Right renal pelvis (tissue), 4 donors: Measurements from ENCODE around the gene SEC16B. TPM values are rescaled to one million over a fixed set of nuclear protein-coding genes. Genes with fewer than 3 reads are reported as not detected.

Experiments
- DNase-seq, 4 donors: peaks; one replicate each; pipeline ENCODE4 v3.0.0-alpha.2; 2013; ENCODE audit warnings: low read depth in 4 of 4, low spot score in 3 of 4, missing footprints in 1 of 4
- polyA plus RNA-seq, 4 donors: library from polyadenylated mRNA; unstranded; fragments of 120-200 nt; gene quantifications; one replicate each; pipeline ENCODE4 v1.2.1, GENCODE V29; 2013; ENCODE audit not compliant: insufficient read length in 4 of 4

SEC16B gene
- polyA plus RNA-seq, 4 donors, result 3.5 to 5.4 (median 4.2) TPM

DNA sequence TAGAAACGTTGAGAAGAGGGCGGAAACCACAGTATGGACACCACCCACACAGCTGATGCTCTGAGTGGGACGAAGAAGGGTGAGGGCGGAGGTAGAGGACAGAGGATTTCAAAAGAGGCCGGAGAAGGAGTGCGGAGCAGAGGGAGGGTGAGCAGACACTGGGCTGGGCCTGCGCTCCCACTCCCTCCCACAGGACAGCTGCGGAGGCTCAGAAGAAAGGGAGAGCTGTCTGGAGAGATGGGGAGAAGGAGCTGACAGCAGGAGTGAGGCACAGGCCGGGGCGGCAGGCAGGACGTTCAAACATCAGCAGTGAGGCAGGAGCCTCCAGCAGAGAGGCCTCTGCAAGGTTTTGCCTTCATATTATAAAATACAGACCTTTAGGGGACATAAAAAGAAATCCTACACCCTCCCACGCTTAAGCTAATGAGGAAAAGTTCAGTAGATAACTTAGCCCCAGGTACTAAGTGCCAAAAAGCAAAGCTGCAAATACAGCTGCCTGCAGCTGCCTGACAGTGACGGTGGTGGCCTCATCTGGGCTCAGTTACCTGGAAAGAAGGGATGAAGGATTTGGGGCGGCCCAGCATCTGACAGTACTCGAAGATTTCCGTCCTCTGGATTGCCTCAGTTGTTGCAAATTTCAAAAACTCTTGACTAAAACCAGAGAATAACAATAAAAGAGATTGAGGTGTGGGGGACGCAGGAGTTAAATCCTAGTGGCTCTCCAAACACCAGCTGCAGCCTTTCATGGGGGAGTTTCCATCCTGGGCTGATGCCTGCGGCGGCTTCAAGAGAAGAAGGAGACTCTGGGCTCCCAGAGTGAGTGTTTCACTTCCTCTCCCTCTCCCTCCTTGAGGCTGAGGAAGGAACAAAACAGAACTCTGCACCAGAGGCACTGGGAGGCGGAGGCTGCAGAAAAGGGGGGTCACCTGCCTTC, 25.6 kb downstream of the SEC16B start:
- DNase-seq, result peak; percentile 45 to 71 (median 55)

DNA sequence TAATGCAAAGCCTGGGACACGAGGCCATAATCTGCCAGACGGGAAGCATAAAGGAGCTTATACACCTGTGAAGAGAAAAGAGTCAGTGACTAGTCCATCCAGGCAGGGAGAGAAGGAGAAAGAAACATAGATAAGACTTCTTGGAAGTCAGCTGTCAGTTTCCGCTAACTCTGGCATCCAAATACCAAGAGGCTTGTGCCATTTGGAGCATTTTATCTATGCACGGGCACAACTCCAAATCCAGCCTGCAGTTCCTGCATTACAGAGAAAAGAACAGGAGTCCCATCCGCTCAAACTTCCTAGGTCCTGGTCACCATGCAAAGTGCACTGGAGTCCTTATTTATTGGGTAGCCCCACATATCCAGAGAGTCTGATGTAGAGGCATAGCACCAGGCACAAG, 27.9 kb downstream of the SEC16B start:
- DNase-seq, result no peak

DNA sequence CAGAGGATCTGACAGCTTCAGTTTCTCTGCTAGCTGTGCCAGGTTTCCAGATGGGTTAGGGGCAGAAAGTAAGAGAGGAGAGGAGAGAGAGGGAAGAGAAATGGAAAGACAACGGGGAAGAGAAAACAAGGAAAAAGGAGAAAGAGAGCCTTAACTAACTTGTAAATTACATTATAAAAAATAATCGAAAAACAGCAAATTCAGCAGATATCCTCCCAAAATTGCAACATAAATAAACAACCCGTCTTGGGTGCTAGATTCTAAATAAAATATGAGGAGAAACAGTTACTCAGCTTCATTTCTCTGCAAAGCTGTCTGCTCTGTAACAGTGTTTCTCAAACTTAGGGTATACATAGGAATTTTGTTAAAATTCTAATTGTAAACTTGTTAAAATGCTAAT, 29.2 kb downstream of the SEC16B start:
- DNase-seq, result no peak

DNA sequence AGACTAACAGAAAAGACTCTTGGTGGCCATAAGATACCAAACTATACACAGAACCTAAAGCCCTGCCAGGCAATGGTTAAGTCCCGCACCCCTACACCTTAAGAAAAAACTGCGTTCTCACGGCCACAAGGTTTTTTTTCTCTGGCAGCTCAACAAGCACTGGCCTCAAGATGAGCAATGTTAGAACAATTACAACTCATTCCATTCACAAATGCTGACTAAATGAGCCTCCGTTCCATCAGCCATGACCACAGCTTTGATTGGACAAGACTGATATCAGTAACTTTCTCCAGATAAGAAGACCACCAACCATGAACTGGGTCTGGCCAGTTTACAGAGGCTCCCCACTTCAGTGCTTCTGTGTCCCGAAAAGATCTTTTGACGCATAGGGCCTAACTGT, 31.9 kb downstream of the SEC16B start:
- no peak for DNase-seq

DNA sequence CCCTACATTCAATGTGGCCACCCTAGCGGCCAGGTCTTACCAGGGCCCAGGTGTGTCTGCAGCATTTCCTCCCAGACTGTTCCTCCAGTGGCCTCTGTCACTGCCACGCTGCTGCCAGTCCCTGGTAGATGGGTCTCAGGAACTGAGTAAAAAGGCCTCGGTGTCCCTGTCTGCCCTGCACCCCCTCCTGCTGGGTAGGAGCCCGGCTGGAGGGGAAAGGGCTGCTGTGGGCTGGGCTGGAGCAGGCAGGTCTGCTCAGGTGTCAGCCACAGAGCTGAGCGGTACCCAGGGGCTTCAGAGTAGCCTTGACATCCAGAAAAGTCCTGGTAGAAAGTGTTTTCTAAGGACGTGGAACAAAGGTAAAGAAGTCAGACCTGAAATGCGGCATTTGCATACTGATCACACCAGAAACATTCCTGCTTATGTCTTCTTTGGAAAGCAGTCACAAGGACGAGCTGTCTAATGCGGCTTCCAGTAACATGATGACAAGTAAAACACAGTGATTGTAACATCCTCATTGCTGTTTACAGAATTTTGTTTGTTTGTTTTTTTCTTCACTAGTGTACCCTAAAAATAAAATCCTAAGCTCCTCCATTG, 32.6 kb downstream of the SEC16B start:
- no peak for DNase-seq

DNA sequence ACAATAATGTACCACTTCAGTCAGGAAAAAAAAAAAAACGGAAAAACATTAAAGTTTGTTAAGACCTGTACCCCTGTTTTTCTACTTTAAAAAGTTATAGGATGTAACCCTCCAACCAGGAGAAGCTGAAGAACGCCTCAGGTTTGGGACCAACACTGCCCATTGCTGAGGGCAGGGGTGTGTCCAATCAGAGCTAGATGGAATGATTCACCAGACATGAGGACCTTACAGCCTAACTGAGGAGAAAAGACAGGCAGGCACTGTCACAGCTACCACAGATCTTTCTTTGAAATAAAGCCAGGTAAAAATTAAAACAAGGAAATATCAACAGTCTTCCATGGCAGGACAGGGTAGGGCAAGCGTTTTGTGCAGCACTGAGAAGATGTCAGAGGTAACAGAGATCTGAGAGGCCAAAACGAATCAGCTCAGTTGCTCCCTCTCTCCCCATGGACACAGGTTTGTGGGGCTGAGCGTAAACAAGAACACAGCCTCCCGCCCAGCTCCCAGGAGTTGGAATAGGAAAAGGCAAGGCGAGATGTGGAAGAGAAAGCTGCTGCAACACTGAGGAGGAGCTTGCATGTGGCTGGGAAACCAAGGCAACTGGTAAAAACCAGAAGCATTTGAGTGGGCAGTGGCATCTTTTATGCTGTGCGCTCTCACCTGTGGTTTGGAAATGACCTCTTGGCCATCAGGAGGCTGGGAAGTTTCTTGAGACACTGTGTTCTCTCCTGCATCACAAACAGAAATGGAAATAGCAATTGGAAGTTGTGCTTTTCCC, 34.0 kb downstream of the SEC16B start:
- DNase-seq, result no peak

DNA sequence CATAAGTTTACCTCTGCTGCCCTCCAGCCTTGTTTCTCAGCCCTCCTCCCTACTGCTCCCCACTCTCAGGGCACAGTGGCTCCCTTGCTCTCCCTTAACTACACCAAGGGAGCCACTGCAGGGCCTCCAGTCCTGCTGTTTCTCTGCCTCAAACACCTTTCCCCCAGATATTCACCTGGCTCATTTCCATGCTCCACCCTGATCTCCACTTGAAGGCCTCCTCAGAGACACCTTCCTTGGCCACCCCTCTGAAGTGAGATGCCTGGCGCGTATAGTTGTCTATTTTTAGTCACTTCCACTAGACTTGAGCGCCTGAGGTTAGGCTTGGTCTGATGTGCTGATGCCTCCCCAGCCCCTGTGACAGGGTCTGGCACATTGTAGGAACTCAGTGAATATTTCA, 34.9 kb downstream of the SEC16B start:
- DNase-seq, result no peak

DNA sequence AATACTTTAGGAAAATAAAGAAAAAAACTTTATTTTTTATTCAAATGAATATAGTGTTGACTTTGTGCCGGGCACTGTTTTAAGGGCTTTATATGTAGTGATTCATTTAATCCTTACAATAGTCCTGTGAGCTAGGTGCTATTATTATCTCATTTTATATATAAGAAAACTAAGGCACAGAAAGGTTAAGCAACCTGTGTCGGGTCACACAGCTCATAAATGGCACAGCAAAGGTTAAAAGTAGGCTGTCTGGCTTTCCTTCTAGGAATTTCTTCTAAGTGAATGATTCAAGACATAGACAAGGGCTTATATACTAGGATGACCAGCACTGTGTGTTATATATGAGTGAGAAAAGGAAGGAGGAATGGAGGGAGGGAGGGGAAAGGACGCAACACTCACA, 35.4 kb downstream of the SEC16B start:
- no peak for DNase-seq

DNA sequence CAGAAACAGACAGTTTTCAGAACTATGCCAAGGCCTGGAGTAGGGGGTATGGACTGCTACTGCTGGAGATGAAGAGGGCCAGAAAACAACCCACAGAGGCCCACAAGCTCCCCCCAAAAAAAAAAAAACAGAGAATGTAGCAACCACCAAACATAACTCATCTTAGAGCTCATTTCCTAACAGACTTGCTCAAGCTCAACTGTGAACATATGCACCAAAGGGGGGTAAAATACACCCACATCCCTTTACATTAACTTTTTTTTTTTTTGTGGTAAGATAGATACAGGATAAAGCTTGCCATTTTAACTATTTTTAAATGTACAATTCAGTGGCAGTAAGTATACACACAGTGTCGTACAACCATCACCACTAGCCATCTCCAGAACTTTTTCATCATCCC, 36.0 kb downstream of the SEC16B start:
- DNase-seq, result no peak

DNA sequence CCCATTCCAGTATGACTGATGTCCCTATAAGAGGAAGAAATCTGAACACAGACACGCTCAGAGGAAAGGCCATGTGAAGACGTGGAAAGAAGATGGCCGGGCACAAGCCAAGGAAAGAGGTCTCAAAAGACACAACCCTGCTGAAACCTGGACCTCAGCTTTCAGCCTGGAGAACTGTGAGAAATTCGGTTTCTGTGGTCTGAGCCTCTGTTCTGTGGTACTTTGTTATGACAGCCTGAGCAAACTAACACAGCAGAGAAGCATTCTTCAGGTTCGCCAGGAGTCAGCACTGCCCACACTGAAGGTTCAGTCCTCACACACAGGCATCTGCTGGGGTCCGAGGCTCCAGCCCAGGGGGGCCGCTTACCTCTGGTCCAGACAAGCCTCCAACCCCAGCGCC, 37.7 kb downstream of the SEC16B start:
- DNase-seq, result no peak

DNA sequence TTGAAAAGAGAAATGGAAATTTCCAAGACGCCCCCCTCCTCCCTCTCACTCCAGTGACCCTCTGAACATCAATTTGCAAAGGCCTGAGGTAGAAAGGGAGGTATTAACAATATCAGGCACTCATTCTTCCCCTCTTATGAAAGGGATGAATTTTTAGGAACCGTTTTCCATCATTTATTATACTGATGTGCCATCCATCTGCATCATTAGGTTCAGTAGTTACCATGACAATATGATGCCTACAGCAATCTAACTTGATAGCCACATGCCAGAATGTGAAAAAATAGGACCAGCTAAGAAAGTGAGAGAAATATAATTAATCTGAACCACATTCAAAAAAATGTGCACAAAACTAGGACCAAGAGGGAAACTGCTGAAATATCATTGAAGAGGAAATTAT, 40.9 kb downstream of the SEC16B start:
- DNase-seq, result no peak

DNA sequence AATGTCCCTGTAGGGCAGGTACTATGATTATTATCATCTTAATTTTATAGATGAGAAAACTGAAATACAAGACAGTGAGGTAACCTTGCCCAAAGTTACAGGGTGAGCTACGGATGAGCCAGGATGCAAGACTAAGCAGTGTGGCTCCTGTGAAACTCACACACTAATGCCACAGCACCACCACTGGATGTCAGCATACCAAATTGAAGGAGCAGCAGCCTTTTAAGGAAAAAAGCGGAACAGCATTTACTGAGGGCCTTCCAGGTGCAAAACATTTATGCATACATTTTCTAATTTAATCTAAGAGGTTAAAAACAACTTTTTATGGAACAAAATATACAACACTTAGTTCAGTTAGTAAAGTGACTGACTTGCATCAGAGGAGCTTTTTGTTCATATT, 41.7 kb downstream of the SEC16B start:
- no peak for DNase-seq

DNA sequence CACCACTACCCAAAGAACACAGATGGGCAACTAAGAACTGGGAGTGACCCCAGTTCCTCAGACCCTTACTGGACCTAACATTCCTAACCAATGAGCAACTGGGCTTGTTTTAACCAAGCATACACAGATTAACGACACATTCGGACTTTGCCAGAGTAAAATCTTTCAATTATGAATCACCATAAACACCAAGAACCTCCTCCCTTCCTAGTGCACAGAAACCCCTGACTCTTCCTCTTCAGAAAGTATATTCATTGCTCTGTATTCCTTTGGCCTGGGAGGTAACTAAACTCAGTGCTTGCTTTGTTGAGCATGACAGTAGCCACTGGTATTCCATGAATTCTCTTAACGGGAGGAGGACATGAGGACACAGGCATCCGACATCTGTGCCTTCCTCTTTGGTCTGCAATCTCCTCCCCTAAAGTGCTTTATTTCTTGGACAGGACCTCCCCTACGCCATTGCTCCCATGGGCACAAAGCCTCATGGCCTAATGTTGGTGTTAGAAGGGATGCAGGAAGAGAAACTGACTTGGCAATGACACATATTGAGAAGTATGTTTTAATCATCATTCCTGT, 42.7 kb downstream of the SEC16B start:
- DNase-seq, result no peak

DNA sequence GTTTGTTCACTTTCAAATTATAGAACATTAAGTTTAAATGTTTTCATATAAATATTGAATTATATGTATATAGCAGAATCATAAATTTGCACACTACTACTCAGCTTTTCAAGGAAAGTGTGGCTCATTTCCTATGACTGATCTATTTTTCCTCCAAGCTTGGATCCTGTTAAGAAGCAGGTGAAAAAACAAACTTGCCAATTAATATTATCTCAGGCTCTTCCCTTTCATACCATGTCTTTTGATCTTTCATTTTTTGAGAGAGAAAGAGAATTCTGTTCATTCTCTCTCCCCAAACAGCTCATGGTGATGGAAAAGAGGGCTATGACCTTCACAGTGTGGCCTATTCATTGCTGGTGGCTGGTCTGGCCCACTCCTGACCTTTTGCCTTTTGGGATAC, 43.7 kb downstream of the SEC16B start:
- DNase-seq, result no peak

DNA sequence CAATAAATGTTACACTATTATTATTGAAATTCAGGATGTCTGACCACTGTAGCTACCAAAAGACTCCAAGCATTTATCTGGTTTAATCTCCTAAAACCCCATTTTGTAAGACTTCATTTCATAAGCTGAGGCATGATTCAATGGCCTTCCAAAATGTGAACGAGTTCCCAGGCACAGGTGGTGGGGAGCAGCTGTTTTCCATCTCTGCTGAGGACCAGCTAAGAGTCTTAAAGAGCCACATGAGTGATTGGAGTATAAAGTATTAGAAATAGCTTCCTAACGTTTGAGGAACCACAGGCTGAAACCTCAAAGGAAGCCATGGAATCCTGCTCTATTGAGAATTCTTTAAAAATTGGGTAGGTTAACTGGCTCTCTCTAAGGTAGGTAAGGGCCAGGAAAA, 44.9 kb downstream of the SEC16B start:
- DNase-seq, result no peak

DNA sequence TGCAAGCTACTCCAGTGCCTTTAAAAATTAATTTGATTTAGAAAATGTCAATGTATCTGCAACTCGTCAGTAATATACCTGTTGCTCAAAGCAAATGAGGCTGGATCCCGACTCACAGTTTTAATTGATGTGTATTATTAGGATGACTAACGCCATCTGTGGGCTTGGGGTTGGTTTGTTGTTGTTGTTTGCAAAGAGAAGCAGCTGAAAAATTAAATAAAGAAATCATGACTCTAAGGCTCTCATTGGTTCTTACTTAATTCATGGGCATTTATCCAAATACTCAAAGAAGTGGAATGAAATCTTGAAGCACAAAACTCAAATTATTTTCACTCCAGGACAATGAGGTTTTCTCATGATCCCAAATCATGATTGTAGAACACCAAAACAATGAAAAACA, 46.4 kb downstream of the SEC16B start:
- no peak for DNase-seq

DNA sequence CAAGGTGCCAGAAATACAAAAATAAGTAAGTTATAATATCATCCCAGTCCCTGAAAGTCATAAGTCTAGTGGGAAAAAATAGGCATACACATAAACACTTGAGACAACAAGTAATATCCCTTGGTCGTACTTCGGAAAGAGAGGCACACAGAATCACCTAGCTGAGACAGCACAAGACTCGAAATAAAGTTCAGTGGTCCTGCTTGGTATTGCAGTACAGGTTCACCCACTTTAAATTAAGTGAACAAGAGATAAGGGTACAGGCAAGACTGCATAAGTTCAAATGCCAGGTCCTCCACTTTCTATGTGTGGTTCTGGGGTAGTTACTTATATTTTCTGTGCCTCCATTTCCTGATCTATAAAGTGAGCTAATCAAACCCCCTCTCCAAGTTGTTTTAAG, 47.6 kb downstream of the SEC16B start:
- no peak for DNase-seq

DNA sequence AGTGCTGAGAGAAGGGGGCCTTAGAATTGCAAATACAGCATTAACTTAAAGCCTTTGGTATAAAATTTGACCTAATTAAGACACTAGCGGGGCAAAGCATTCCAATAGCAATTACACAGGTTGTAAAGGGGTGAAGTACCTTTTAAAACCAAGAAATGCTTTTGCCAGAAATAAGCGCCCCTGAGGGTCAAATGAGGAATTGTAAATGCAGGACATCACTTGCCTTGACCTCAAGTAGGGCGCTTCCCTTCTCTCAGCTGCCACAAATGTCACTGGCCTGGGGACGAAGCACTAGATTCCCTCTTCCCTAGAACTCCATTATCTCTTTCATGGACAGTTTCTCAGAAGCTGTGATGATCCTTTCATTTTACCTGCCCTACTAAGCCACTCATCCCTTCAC, 48.3 kb downstream of the SEC16B start:
- DNase-seq, result no peak

DNA sequence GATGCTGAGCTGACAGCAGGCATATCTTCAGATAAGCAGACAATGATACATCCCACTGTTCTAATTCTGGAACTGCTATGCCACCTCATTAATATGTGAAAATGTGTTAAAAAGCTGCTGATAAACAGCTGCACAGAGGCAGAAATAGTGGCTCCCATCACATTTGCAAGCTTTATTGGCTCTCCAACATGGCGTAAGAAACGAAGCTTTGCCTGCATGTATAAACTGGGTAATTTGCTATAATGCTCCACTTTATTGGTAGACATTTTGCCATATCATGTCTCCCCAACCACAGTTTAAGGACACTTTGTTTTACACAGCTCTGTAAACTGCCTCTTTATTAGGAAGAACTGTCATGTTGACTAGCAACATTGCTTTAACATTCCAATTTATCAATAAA, 49.8 kb downstream of the SEC16B start:
- DNase-seq, result no peak

DNA sequence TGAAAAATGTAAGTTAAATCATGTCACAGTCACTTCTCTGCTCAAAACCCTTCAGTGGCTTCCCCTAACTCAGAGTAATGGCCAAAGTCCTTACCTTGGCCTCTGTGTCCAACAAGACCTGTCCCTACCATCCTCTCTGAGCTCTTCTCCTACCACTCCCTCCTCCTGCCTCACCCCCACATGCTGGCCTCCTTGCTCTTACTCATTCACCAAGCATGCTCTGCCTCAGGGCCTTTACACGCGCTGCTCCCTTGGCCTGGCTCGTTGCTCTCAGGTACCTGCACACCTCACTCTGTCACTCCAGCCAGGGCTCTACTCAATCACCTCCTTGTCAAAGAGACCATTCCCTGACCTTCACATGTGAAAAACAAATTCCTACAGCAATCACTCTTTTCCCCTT, 54.2 kb downstream of the SEC16B start:
- DNase-seq, result no peak

DNA sequence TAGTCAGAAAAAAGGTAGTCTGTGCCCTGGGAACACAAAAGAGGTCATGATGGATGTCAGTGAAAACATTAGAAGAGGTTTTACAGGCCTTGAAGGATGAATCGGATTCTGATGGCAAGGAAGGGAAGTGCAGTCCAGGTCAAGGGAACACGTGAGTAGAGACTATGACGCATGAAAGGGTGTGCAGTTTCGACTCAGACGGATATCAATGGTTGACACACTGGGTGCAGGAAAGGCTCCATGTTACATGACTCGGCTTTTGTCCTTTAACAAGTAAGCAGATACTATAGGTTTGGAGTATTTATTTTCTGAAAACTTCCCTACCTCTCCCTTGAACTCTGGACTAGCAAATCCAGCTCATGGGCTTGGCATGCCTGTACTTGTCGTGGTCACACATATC, 55.3 kb downstream of the SEC16B start:
- DNase-seq, result no peak
